K562 (cell line): ENCODE results near the gene U2SURP. TPM values are rescaled to one million over a fixed set of nuclear protein-coding genes. Genes with fewer than 3 reads are reported as not detected.

Source experiments
- ATAC-seq: fragments of 200-7000 bp; cut with Tn5 transposase; 3 replicates; pipeline ENCODE4 v1.9.1; 2020; ENCODE audit warnings: moderate library complexity
- BruUV-seq: library from RNA; stranded (reverse); fragments of 400-500 nt; replicated peaks from 2 replicates; lab custom pipeline; 2021; lab: Mats Ljungman, UMichigan
- CTCF ChIA-PET: fragments of 300-600 bp; formaldehyde crosslinking; extraction: SDS; loops from one replicate; lab custom pipeline; 2021; ENCODE audit warnings: low intra/inter-chr PET ratio; lab: Yijun Ruan, JAX
- POLR2A ChIA-PET: fragments of 300-600, 350-650 bp; sonication (Branson Sonifier 250); formaldehyde crosslinking; extraction: SDS; loops from one replicate; lab custom pipeline; 2021; ENCODE audit warnings: antibody characterized with exemption, inconsistent platforms; lab: Yijun Ruan, JAX
- DNase-seq, 4 experiments: peaks; one replicate each; pipeline versions ENCODE4 v3.0.0 to v3.0.0-alpha.2; 2011 to 2018; ENCODE audit warnings: low spot score in 3 of 4, mixed read lengths in 3 of 4; ENCODE audit errors: extremely low read depth in 1 of 4
- FAIRE-seq: peaks from 2 replicates; lab custom pipeline; 2011; peaks lifted over from hg19 to GRCh38; lab: Jason Lieb, UNC
- H2AFZ ChIP-seq: 2 replicates; pipeline ENCODE4 v1.6.0; 2011; ENCODE audit warnings: low read depth, low read length, control low read depth, inconsistent platforms
- H3K27ac ChIP-seq: fragments of 200-600 bp; 3 replicates; pipeline ENCODE4 v1.8.0; 2011; ENCODE audit warnings: low read depth, mild to moderate bottlenecking, control low read depth, inconsistent platforms, low read length, moderate library complexity, mixed read lengths; ENCODE audit errors: extremely low read depth
- H3K27me3 ChIP-seq, 2 experiments: fragments of 300-600 bp in 1 of 2; 2 replicates in 1 of 2; 3 replicates in 1 of 2; pipeline versions ENCODE4 v1.6.0 to v1.8.0; 2011; ENCODE audit warnings: inconsistent platforms in 2 of 2, low read length in 2 of 2, mild to moderate bottlenecking in 1 of 2, mixed read lengths in 1 of 2, moderate library complexity in 1 of 2; ENCODE audit not compliant: control insufficient read depth in 2 of 2, insufficient read depth in 2 of 2
- H3K36me3 ChIP-seq: fragments of 300-600 bp; 3 replicates; pipeline ENCODE4 v1.8.0; 2011; ENCODE audit warnings: mild to moderate bottlenecking, low read length, inconsistent platforms; ENCODE audit not compliant: control insufficient read depth, insufficient read depth
- H3K4me1 ChIP-seq, 2 experiments: fragments of 200-600 bp in 1 of 2; replicated peaks in 1 of 2; 2 replicates in 1 of 2; 3 replicates in 1 of 2; pipeline versions ENCODE4 v1.5.1 to v1.8.0; 2011; ENCODE audit warnings: inconsistent platforms in 2 of 2, low read length in 2 of 2, mild to moderate bottlenecking in 1 of 2, mixed read lengths in 1 of 2, moderate library complexity in 1 of 2; ENCODE audit not compliant: control insufficient read depth in 2 of 2, insufficient read depth in 2 of 2
- H3K4me2 ChIP-seq: 2 replicates; pipeline ENCODE4 v1.6.1; 2011; ENCODE audit warnings: low read length, control low read depth, inconsistent platforms, mixed read lengths; ENCODE audit not compliant: insufficient read depth
- H3K4me3 ChIP-seq: fragments of 200-600 bp; sonication (generic), shearing (Covaris generic); 2 replicates; pipeline ENCODE4 v1.5.1; 2016; ENCODE audit warnings: control low read depth, inconsistent platforms
- H3K79me2 ChIP-seq: fragments of 200-600 bp; 3 replicates; pipeline ENCODE4 v1.8.0; 2011; ENCODE audit warnings: low read length, inconsistent platforms; ENCODE audit not compliant: control insufficient read depth, insufficient read depth
- H3K9ac ChIP-seq, 2 experiments: 2 replicates each; pipeline versions ENCODE4 v1.6.0 to v1.6.1; 2011; ENCODE audit warnings: low read depth in 2 of 2, low read length in 2 of 2, control low read depth in 1 of 2, inconsistent platforms in 1 of 2, mild to moderate bottlenecking in 1 of 2, mixed read lengths in 1 of 2; ENCODE audit not compliant: insufficient read depth in 1 of 2
- H3K9me1 ChIP-seq: one replicate; pipeline ENCODE4 v1.6.0; 2011; ENCODE audit warnings: inconsistent platforms, mild to moderate bottlenecking, low read length, moderate library complexity; ENCODE audit not compliant: control insufficient read depth, insufficient read depth
- H3K9me3 ChIP-seq: replicated peaks from 2 replicates; pipeline ENCODE4 v1.5.1; 2011; ENCODE audit warnings: low read depth, low read length, inconsistent platforms; ENCODE audit not compliant: control insufficient read depth, insufficient read depth
- H4K20me1 ChIP-seq: replicated peaks from 2 replicates; pipeline ENCODE4 v1.6.1; 2011; ENCODE audit warnings: low read length, inconsistent platforms, mixed read lengths; ENCODE audit not compliant: control insufficient read depth, insufficient read depth
- ARID3B ChIP-seq: fragments of 250-450 bp; sonication (Bioruptor Pico); IDR thresholded peaks from 2 replicates; pipeline ENCODE4 v1.4.0; 2020; ENCODE audit warnings: borderline replicate concordance
- HDAC2 ChIP-seq: fragments of 450-650 bp; IDR thresholded peaks from 2 replicates; pipeline ENCODE4 v1.6.1; 2016; ENCODE audit warnings: mild to moderate bottlenecking
- MEIS2 ChIP-seq: fragments of 450-650 bp; IDR thresholded peaks from 2 replicates; pipeline ENCODE4 v1.6.1; 2014; ENCODE audit warnings: mild to moderate bottlenecking; ENCODE audit not compliant: partially characterized antibody
- MTA3 ChIP-seq: fragments of 450-650 bp; formaldehyde crosslinking; IDR thresholded peaks from 2 replicates; pipeline ENCODE4 v1.6.1; 2017; ENCODE audit warnings: mild to moderate bottlenecking, borderline replicate concordance
- NR0B1 ChIP-seq: fragments of 450-650 bp; IDR thresholded peaks from one replicate; pipeline ENCODE4 v1.6.1; 2018; ENCODE audit warnings: mild to moderate bottlenecking, moderate library complexity; ENCODE audit not compliant: partially characterized antibody
- NR4A1 ChIP-seq, 2 experiments: fragments of 250-450 bp in 1 of 2; fragments of 450-650 bp in 1 of 2; sonication (Bioruptor Pico) in 1 of 2; IDR thresholded peaks; 2 replicates each; pipeline versions ENCODE4 v1.4.0 to v1.6.1; 2016 to 2020; ENCODE audit warnings: mild to moderate bottlenecking in 2 of 2, missing compliant biosample characterization in 1 of 2, missing genetic modification characterization in 1 of 2, moderate library complexity in 1 of 2
- SETDB1 ChIP-seq: IDR thresholded peaks from one replicate; pipeline ENCODE4 v1.6.1; 2012; ENCODE audit warnings: low read length, control low read depth, inconsistent platforms
- SMAD1 ChIP-seq: fragments of 150-350 bp; IDR thresholded peaks from 2 replicates; pipeline ENCODE4 v1.6.1; 2014; ENCODE audit warnings: low read length, low read depth; ENCODE audit not compliant: partially characterized antibody
- TFAP4 ChIP-seq: sonication (generic); formaldehyde crosslinking; IDR thresholded peaks from 2 replicates; pipeline ENCODE4 v1.8.0; 2022; ENCODE audit warnings: missing genetic modification reagents, mild to moderate bottlenecking, moderate library complexity, borderline replicate concordance
- THRAP3 ChIP-seq: fragments of 450-650 bp; IDR thresholded peaks from 2 replicates; pipeline ENCODE4 v1.6.1; 2016; ENCODE audit warnings: mild to moderate bottlenecking, inconsistent platforms, borderline replicate concordance
- ZBTB1 ChIP-seq: sonication (generic); formaldehyde crosslinking; IDR thresholded peaks from 2 replicates; pipeline ENCODE4 v1.8.1; 2023; ENCODE audit warnings: missing genetic modification reagents, low read depth, mild to moderate bottlenecking, borderline replicate concordance
- ZNF12 ChIP-seq: sonication (generic); formaldehyde crosslinking; IDR thresholded peaks from 2 replicates; pipeline ENCODE4 v1.4.0; 2020; ENCODE audit warnings: mild to moderate bottlenecking, missing genetic modification reagents
- ZNF717 ChIP-seq: fragments of 250-450 bp; sonication (Bioruptor Pico); IDR thresholded peaks from 2 replicates; pipeline ENCODE4 v1.5.0; 2021
- ZNF75A ChIP-seq: fragments of 450-650 bp; formaldehyde crosslinking; IDR thresholded peaks from 2 replicates; pipeline ENCODE4 v1.4.0; 2020; ENCODE audit warnings: mild to moderate bottlenecking
- WGBS: fragments of 100-300 bp; shearing (Covaris generic); methylation state at CpG from one replicate; pipeline ENCODE4 v1.1.6; 2016; ENCODE audit warnings: low coverage, mixed read lengths; ENCODE audit not compliant: insufficient coverage; ENCODE audit errors: missing lambda C conversion rate; 5-methylcytosine and 5-hydroxymethylcytosine counted together
- in situ Hi-C: fragments of 300-500 bp; cut with MboI; formaldehyde crosslinking; loops from 4 replicates; pipeline ENCODE4 v1.15.0; 2018; ENCODE audit warnings: inconsistent platforms, mixed read lengths
- intact Hi-C: fragments of 100-400 bp; cut with micrococcal nuclease; formaldehyde crosslinking; loops from 2 replicates; pipeline ENCODE4 v1.14.2; 2022
- polyA plus RNA-seq, 8 experiments: library from polyadenylated mRNA; depleted of rRNA in 4 of 8; stranded (reverse) in 5 of 8; unstranded in 3 of 8; fragments of >200 nt; fragmentation: Nextera tagmentation in 2 of 8; fragmentation: Illumina TruSeq in 1 of 8; extraction: Ambion mirVana in 2 of 8; extraction: Trizol in 1 of 8; gene quantifications; 2 replicates each; pipeline versions ENCODE4 v1.2.1 to v1.2.3, GENCODE V29; 2011 to 2014; ENCODE audit warnings: inconsistent platforms in 1 of 8, missing spikeins in 1 of 8
- total RNA-seq, 7 experiments: library from RNA; depleted of rRNA in 6 of 7; stranded (reverse); fragments of >200 nt in 6 of 7; fragmentation: Illumina TruSeq in 2 of 7; extraction: Trizol in 2 of 7; gene quantifications; 2 replicates each; pipeline versions ENCODE4 v1.2.1 to v1.2.3, GENCODE V29; 2011 to 2021; ENCODE audit warnings: low replicate concordance in 1 of 7

U2SURP gene
- total and polyA plus RNA-seq, 9 of the 15 experiments (the other 6 are each of a cell fraction or from before 2014, with no cell fraction given), result 128 to 322 (median 191) TPM

DNA sequence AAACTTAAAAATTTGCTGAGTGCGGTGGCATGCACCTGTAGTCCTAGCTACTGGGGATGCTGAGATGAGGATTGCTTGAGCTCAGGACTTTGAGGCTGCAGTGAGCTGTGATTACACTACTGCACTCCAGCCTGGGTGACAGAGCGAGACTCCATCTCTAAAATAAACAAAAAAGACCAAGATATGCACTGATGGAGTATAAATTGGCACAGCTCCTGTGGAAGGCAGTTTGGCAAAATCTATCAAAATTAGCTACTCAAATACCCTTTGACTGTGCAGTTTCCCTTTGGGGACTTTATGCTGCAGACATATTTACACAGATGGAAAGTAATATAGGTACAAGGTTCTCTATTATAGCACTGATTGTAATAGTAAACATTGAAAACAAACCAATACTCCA lies 18.1 kb upstream of the U2SURP start (continued):
- no peak for TF ChIP-seq ZBTB1 (CRISPR knock-in tag)
- TF ChIP-seq ZNF12 (CRISPR knock-in tag), result no peak
- no peak for TF ChIP-seq HDAC2
- TF ChIP-seq SETDB1, result no peak
- TF ChIP-seq MTA3, result no peak
- TF ChIP-seq ZNF75A, result no peak
- no peak for TF ChIP-seq SMAD1
- TF ChIP-seq TFAP4 (CRISPR knock-in tag), result no peak
- no peak for TF ChIP-seq ARID3B (CRISPR knock-in tag)
- no peak for TF ChIP-seq MEIS2
- TF ChIP-seq, all 486 proteins: peak for 0

DNA sequence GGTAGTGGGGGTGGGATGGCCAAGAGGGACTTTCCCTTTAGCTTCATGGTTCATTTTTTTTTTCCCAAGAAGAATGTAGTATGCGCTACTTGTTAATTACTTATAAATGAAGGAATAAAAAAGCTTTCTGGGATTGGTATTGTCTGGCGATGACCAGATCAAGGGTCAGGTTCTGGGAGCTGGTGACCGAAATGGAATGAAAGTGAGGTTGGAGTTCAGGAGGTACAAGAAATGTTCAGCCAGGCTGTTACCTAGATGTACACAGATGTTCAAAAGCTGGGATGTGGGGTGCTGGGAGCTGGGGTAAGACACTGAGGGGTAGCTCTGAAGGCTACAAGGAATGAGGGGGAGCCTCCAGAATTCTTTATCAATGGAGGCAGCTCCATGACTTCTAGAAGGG lies 17.1 kb upstream of the U2SURP start:
- H3K4me2 ChIP-seq, result no peak overlapping the region
- no peaks in the 10 kb centered on the region for H4K20me1 ChIP-seq
- FAIRE-seq (no peak), DNase-seq (no peak), ATAC-seq (no peak)
- H3K27me3 ChIP-seq, result no peaks in the 10 kb centered on the region
- no peak overlapping the region for H3K27ac ChIP-seq
- in situ Hi-C loops, result loop anchor here (5.0 kb wide), 1 partner anchor 52 kb away; no protein-coding TSS in a partner anchor
- ChIA-PET CTCF (no interaction called here), POLR2A (interaction anchor here (0.8 to 1.6 kb wide), 2 partner anchors 11 to 13 kb away, joined by 3 to 5 read pairs; no protein-coding TSS in a partner anchor)
- no peak overlapping the region for H3K9ac ChIP-seq
- WGBS, result 88% methylated on average over 3 of the region's 3 CpGs
- H3K79me2 ChIP-seq, result no peaks in the 10 kb centered on the region
- H3K36me3 ChIP-seq, result no peaks in the 10 kb centered on the region
- no TSS peak for BruUV-seq
- no peaks in the 10 kb centered on the region for H3K9me1 ChIP-seq
- peak overlapping the region; percentile 73 for H2AFZ ChIP-seq
- peaks cover 0 to 36% of the 10 kb centered on the region in 2 experiments; a peak in 3 of 5 replicates for H3K4me1 ChIP-seq
- no peak for TF ChIP-seq NR0B1
- TF ChIP-seq ZNF717 (CRISPR knock-in tag), result no peak
- no peak for TF ChIP-seq THRAP3
- no peak for TF ChIP-seq NR4A1 (CRISPR knock-in tag; IDR thresholded peaks at IDR 0.05)
- TF ChIP-seq NR4A1 (tag; IDR thresholded peaks at IDR 0.05), result no peak
- TF ChIP-seq, all 486 proteins: peak for 0
- intact Hi-C loops, result no loop called here
- H3K9me3 ChIP-seq, result no peaks in the 10 kb centered on the region
- H3K4me3 ChIP-seq, result no peak overlapping the region
